Measurements from ENCODE around the gene CPTP.

The CPTP gene

GRCh38 chr1:1359664-1360468 lies 35.3 kb downstream of the CPTP start:
- no peaks in the 10 kb centered on the region for H3K9me3 ChIP-seq (ENCODE audit: control insufficient read depth, insufficient read depth, low read length)
- no peak overlapping the region for H3K4me2 ChIP-seq (ENCODE audit: low read length)
- H3K27me3 ChIP-seq (ENCODE audit: control insufficient read depth, low read length), result peaks cover 12% of the 10 kb centered on the region
- no peaks in the 10 kb centered on the region for H3K79me2 ChIP-seq (ENCODE audit: control insufficient read depth, low read length)
- H3F3A ChIP-seq (ENCODE audit: control insufficient read depth, insufficient read depth), result no peaks in the 10 kb centered on the region
- H4K20me1 ChIP-seq (ENCODE audit: control insufficient read depth, insufficient read depth, low read depth, low read length), result no peaks in the 10 kb centered on the region
- no peaks in the 10 kb centered on the region for H3K4me1 ChIP-seq (ENCODE audit: control insufficient read depth, low read length)
- no peak overlapping the region for H3K4me3 ChIP-seq (ENCODE audit: low read length)
- H3K9me2 ChIP-seq (replicated peaks; ENCODE audit: control insufficient read depth, low read length), result no peaks in the 10 kb centered on the region
- H3K27ac ChIP-seq (ENCODE audit: low read depth, low read length), result no peak overlapping the region
- TF ChIP-seq EZH2phosphoT487 (IDR thresholded peaks at IDR 0.05; ENCODE audit: borderline replicate concordance, low read length) (no peak), CTCF (IDR thresholded peaks at IDR 0.05; ENCODE audit: low read depth, low read length, poor library complexity, severe bottlenecking) (no peak)
- no peaks in the 10 kb centered on the region for H3K36me3 ChIP-seq (ENCODE audit: control insufficient read depth, low read length)

- no peak overlapping the region for H3K4me2 ChIP-seq (ENCODE audit: low read length)
- TF ChIP-seq EZH2phosphoT487 (IDR thresholded peaks at IDR 0.05; ENCODE audit: borderline replicate concordance, low read length), result no peak
- no peak for TF ChIP-seq CTCF (IDR thresholded peaks at IDR 0.05; ENCODE audit: low read depth, low read length, poor library complexity, severe bottlenecking)
These were observed 36.0 kb downstream of the CPTP start for GRCh38 chr1:1360506-1361169.

GRCh38 chr1:1361233-1361981 lies 36.8 kb downstream of the CPTP start:
- H3K27me3 ChIP-seq (ENCODE audit: control insufficient read depth, low read length), result peaks cover 12% of the 10 kb centered on the region
- TF ChIP-seq CTCF (IDR thresholded peaks at IDR 0.05; ENCODE audit: low read depth, low read length, poor library complexity, severe bottlenecking) (no peak), EZH2phosphoT487 (IDR thresholded peaks at IDR 0.05; ENCODE audit: borderline replicate concordance, low read length) (no peak)
- no peak overlapping the region for H3K4me3 ChIP-seq (ENCODE audit: low read length)
- no peaks in the 10 kb centered on the region for H3K4me1 ChIP-seq (ENCODE audit: control insufficient read depth, low read length)
- no peaks in the 10 kb centered on the region for H4K20me1 ChIP-seq (ENCODE audit: control insufficient read depth, insufficient read depth, low read depth, low read length)
- peaks cover 7% of the 10 kb centered on the region for H3K9me3 ChIP-seq (ENCODE audit: control insufficient read depth, insufficient read depth, low read length)
- H3K4me2 ChIP-seq (ENCODE audit: low read length), result no peak overlapping the region
- H3F3A ChIP-seq (ENCODE audit: control insufficient read depth, insufficient read depth), result 0 out of 2 replicates have a peak, but pooled peaks cover 2% of the 10 kb centered on the region
- H3K36me3 ChIP-seq (ENCODE audit: control insufficient read depth, low read length), result no peaks in the 10 kb centered on the region
- no peaks in the 10 kb centered on the region for H3K9me2 ChIP-seq (replicated peaks; ENCODE audit: control insufficient read depth, low read length)
- H3K27ac ChIP-seq (ENCODE audit: low read depth, low read length), result no peak overlapping the region
- H3K79me2 ChIP-seq (ENCODE audit: control insufficient read depth, low read length), result no peaks in the 10 kb centered on the region

More at GRCh38 chr1:1360506-1361169, 36.0 kb downstream of the CPTP start:
- H3K27me3 ChIP-seq (ENCODE audit: control insufficient read depth, low read length), result peaks cover 12% of the 10 kb centered on the region
- H3K9me3 ChIP-seq (ENCODE audit: control insufficient read depth, insufficient read depth, low read length), result no peaks in the 10 kb centered on the region
- H4K20me1 ChIP-seq (ENCODE audit: control insufficient read depth, insufficient read depth, low read depth, low read length), result no peaks in the 10 kb centered on the region
- H3K27ac ChIP-seq (ENCODE audit: low read depth, low read length), result no peak overlapping the region
- no peaks in the 10 kb centered on the region for H3K4me1 ChIP-seq (ENCODE audit: control insufficient read depth, low read length)
- H3F3A ChIP-seq (ENCODE audit: control insufficient read depth, insufficient read depth), result no peaks in the 10 kb centered on the region
- H3K36me3 ChIP-seq (ENCODE audit: control insufficient read depth, low read length), result no peaks in the 10 kb centered on the region
- H3K4me3 ChIP-seq (ENCODE audit: low read length), result no peak overlapping the region
- no peaks in the 10 kb centered on the region for H3K9me2 ChIP-seq (replicated peaks; ENCODE audit: control insufficient read depth, low read length)
- H3K79me2 ChIP-seq (ENCODE audit: control insufficient read depth, low read length), result no peaks in the 10 kb centered on the region

Data from DOHH2 (cell line).